Measurements from ENCODE around the gene UNCX. TPM values are rescaled to one million over a fixed set of nuclear protein-coding genes. Genes with fewer than 3 reads are reported as not detected.

UNCX gene
- total and polyA plus RNA-seq, 2 of the 8 experiments (the other 6 are each of a cell fraction or from before 2014, with no cell fraction given) = not detected

DNA sequence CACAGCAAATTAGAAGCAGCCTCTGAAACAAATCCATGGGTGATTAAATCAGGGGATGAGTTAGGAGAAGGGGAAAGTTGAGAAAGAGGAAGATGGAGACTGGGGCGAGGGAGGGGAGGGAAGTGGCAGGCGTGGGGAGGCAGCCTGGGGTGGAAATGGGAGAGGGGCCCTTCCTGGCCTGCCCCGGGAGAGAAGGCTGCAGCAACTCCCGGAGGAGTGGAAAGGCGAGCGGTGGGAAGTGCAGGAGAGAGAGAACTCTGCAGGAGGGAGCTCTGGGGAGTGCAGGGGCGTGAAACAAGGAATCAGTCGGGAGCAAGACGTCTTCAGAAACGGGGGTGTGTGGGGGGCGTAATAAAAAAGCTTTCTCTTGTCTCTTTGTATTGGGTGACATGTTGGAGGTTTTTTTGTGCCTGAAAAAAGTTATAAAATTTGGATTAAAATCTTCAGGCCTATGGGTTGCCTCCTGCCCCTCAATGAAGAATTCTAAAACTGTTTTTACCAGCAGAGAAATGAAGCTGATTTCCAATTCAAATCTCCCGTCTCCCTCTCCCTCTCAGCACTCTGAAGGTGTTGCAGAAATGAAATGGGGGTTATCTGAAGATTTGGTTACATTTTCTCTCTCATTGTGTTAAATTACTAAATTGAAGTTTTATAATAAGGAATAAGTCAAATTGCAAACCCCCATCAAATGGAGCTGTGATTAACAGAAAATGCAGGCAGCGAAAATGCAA is 4.7 kb upstream of the UNCX start:
- no peak overlapping the region for H2BK20ac ChIP-seq (ENCODE audit: low read length)
- peaks cover 11 to 12% of the 10 kb centered on the region in 2 experiments for H4K20me1 ChIP-seq (replicated peaks in 1 of 2; ENCODE audit: control insufficient read depth in 1 of 2, insufficient read depth in 2 of 2, low read length in 2 of 2)
- CTCF ChIA-PET (ENCODE audit: partially characterized antibody) = interaction anchor here (0.7 to 9.3 kb wide), 11 partner anchors 7 to 204 kb away, joined by 3 to 62 read pairs (median 7); no protein-coding TSS in a partner anchor
- no peaks in the 10 kb centered on the region for H3K79me1 ChIP-seq (ENCODE audit: low read depth, low read length)
- DNase-seq (ENCODE audit: low read depth in 1 of 2, low spot score in 2 of 2) = peak; percentile 57 to 77
- H3K79me2 ChIP-seq (ENCODE audit: control insufficient read depth in 1 of 2, insufficient read depth in 2 of 2, low read length in 2 of 2) = no peaks in the 10 kb centered on the region
- POLR2A ChIA-PET (ENCODE audit: partially characterized antibody) = interaction anchor here (0.9 to 6.1 kb wide), 4 partner anchors 9 to 191 kb away, joined by 3 to 76 read pairs (median 4); no protein-coding TSS in a partner anchor
- no peak overlapping the region for H2BK12ac ChIP-seq (ENCODE audit: low read depth, low read length)
- no peak overlapping the region for H3K23ac ChIP-seq (ENCODE audit: insufficient read length)
- H2AK5ac ChIP-seq (ENCODE audit: low read depth, low read length) = no peak overlapping the region
- no peaks in the 10 kb centered on the region; a peak in 1 of 4 replicates for H3K9me3 ChIP-seq (ENCODE audit: insufficient read depth in 2 of 2, low read depth in 1 of 2, low read length in 1 of 2)
- no peak overlapping the region for H2BK15ac ChIP-seq (ENCODE audit: low read length)
- peaks cover 6 to 32% (median 25%) of the 10 kb centered on the region in 4 experiments for H3K4me1 ChIP-seq (replicated peaks in 1 of 4; ENCODE audit: control insufficient read depth in 3 of 4, insufficient read depth in 4 of 4, low read length in 3 of 4)
- H3K14ac ChIP-seq (ENCODE audit: insufficient read length) = no peak overlapping the region
- H3K56ac ChIP-seq (replicated peaks; ENCODE audit: insufficient read length, low read depth, low read length) = no peak overlapping the region
- H3K9ac ChIP-seq (replicated peaks in 1 of 4; ENCODE audit: extremely low read depth in 1 of 4, low read depth in 3 of 4, low read length in 3 of 4) = no peak overlapping the region
- H4K91ac ChIP-seq (replicated peaks; ENCODE audit: insufficient read length, low read length) = no peak overlapping the region
- H3K27me3 ChIP-seq (replicated peaks in 1 of 4; ENCODE audit: control insufficient read depth in 3 of 4, extremely low read depth in 1 of 4, insufficient read depth in 3 of 4, low read length in 3 of 4) = peaks cover 75 to 93% (median 84%) of the 10 kb centered on the region in 4 experiments
- no peak overlapping the region for H3K4ac ChIP-seq (replicated peaks; ENCODE audit: insufficient read length, low read depth, low read length)
- H2BK120ac ChIP-seq (replicated peaks; ENCODE audit: low read depth, low read length) = no peak overlapping the region
- H3K4me2 ChIP-seq (ENCODE audit: insufficient read depth in 1 of 2, low read depth in 2 of 2, low read length in 2 of 2) = peak overlapping the region; percentile 41 to 46; a peak in 3 of 4 replicates
- FAIRE-seq = peak; percentile 82
- no peak overlapping the region for H2BK5ac ChIP-seq (ENCODE audit: low read depth, low read length)
- no peak overlapping the region for H4K8ac ChIP-seq (ENCODE audit: extremely low read depth, insufficient read depth, low read length)
- no peak overlapping the region for H2AFZ ChIP-seq (ENCODE audit: low read length)
- peak overlapping the region in 1 of 4 experiments; percentile 25; a peak in 3 of 8 replicates for H3K4me3 ChIP-seq (ENCODE audit: extremely low read depth in 1 of 4, insufficient read depth in 2 of 4, low read depth in 3 of 4, low read length in 4 of 4)
- H3K18ac ChIP-seq (ENCODE audit: extremely low read depth, low read length) = no peak overlapping the region
- no peak overlapping the region for H4K5ac ChIP-seq (ENCODE audit: insufficient read length, low read depth, low read length)
- 3% methylated on average over 10 of the region's 13 CpGs; no CpG with 5 or more reads in 1 of the 2 experiments for WGBS, 2 experiments (ENCODE audit: extremely low coverage in 1 of 2, insufficient coverage in 1 of 2, insufficient read length in 1 of 2, insufficient replicate concordance in 2 of 2, low coverage in 1 of 2, low lambda C conversion rate in 2 of 2, missing lambda C conversion rate in 1 of 2)
- peaks cover 11% of the 10 kb centered on the region; the same call in 1 of the 2 replicates for H3K23me2 ChIP-seq (ENCODE audit: low read depth, low read length)
- no peak overlapping the region for H3K27ac ChIP-seq (ENCODE audit: low read depth, low read length)
- H3K36me3 ChIP-seq (ENCODE audit: control insufficient read depth in 2 of 4, insufficient read depth in 4 of 4, low read length in 3 of 4) = peaks cover 0 to 1% (median 0%) of the 10 kb centered on the region in 4 experiments; a peak in 1 of 8 replicates
- TF ChIP-seq RBBP5 (IDR thresholded peaks at IDR 0.05; ENCODE audit: borderline replicate concordance, low read depth, low read length) (no peak; the same call in 1 of the 2 replicates), CHD1 (IDR thresholded peaks at IDR 0.05; ENCODE audit: low read depth, low read length) (peak; percentile 80; the same call in 1 of the 2 replicates), JUND (IDR thresholded peaks at IDR 0.05; ENCODE audit: low read length) (no peak), SIRT6 (IDR thresholded peaks at IDR 0.05; ENCODE audit: low read length) (no peak), YY1 (IDR thresholded peaks at IDR 0.05; ENCODE audit: low read depth, low read length) (peak; percentile 93), RNF2 (IDR thresholded peaks at IDR 0.05; ENCODE audit: borderline replicate concordance, low read depth, low read length, missing control alignments, poor library complexity, severe bottlenecking) (peak; percentile 90), GABPA (IDR thresholded peaks at IDR 0.05; ENCODE audit: borderline replicate concordance, insufficient read depth, low read length) (peak; percentile 64; the same call in 1 of the 2 replicates), ZNF274 (IDR thresholded peaks at IDR 0.05; ENCODE audit: borderline replicate concordance, extremely low read depth, low read length) (no peak), KDM4A (IDR thresholded peaks at IDR 0.05; ENCODE audit: low read depth, low read length, severe bottlenecking) (no peak), CREB1 (IDR thresholded peaks at IDR 0.05) (no peak), HDAC6 (IDR thresholded peaks at IDR 0.05; ENCODE audit: low read depth, low read length) (peak; percentile 84)
- TF ChIP-seq, protein P1, sequence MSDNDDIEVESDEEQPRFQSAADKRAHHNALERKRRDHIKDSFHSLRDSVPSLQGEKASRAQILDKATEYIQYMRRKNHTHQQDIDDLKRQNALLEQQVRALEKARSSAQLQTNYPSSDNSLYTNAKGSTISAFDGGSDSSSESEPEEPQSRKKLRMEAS (IDR thresholded peaks at IDR 0.05) = peak; percentile 86
